Measurements from ENCODE around the gene KRTAP2-3.

The KRTAP2-3 gene

GRCh38 chr17:41029633-41030245 lies 30.2 kb downstream of the KRTAP2-3 start, which contains the start of gene KRTAP1-4:
KRTAP1-4 (minus strand) TSS chr17:41030195; CDS start chr17:41030078, 117 bp downstream.
- no peak for DNase-seq (ENCODE audit: low read depth in 2 of 2)

- no peak for DNase-seq (ENCODE audit: low read depth in 2 of 2)
Observed at GRCh38 chr17:41026715-41027471, 33.0 kb downstream of the KRTAP2-3 start, which contains the start of gene KRTAP1-5. KRTAP1-5 (minus strand) TSS chr17:41027208; CDS start chr17:41027155, 53 bp downstream.

- no peak for DNase-seq (ENCODE audit: low read depth in 2 of 2)
Observed at GRCh38 chr17:41024697-41025096, 35.2 kb downstream of the KRTAP2-3 start.

GRCh38 chr17:41020336-41020735 lies 39.6 kb downstream of the KRTAP2-3 start:
- no peak for DNase-seq (ENCODE audit: low read depth in 2 of 2)

GRCh38 chr17:41019415-41019814 lies 40.5 kb downstream of the KRTAP2-3 start:
- no peak for DNase-seq (ENCODE audit: low read depth in 2 of 2)

GRCh38 chr17:41018541-41018940 lies 41.4 kb downstream of the KRTAP2-3 start:
- no peak for DNase-seq (ENCODE audit: low read depth in 2 of 2)

- no peak for DNase-seq (ENCODE audit: low read depth in 2 of 2)
Observed at GRCh38 chr17:41016578-41017215, 43.2 kb downstream of the KRTAP2-3 start.

- DNase-seq (ENCODE audit: low read depth in 2 of 2), result no peak
Observed at GRCh38 chr17:41015454-41015853, 44.5 kb downstream of the KRTAP2-3 start.

- DNase-seq (ENCODE audit: low read depth in 2 of 2), result no peak
Observed at GRCh38 chr17:41013606-41014005, 46.3 kb downstream of the KRTAP2-3 start.

GRCh38 chr17:41013181-41013580 lies 46.7 kb downstream of the KRTAP2-3 start:
- DNase-seq (ENCODE audit: low read depth in 2 of 2), result no peak

- no peak for DNase-seq (ENCODE audit: low read depth in 2 of 2)
Observed at GRCh38 chr17:41012326-41013120, 47.4 kb downstream of the KRTAP2-3 start.

GRCh38 chr17:41010441-41010840 lies 49.5 kb downstream of the KRTAP2-3 start:
- DNase-seq (ENCODE audit: low read depth in 2 of 2), result no peak

GRCh38 chr17:41009936-41010335 lies 50.0 kb downstream of the KRTAP2-3 start:
- DNase-seq (ENCODE audit: low read depth in 2 of 2), result no peak

- DNase-seq (ENCODE audit: low read depth in 2 of 2), result no peak
Observed at GRCh38 chr17:41009301-41009760, 50.6 kb downstream of the KRTAP2-3 start.
